PC-9 (cell line): Measurements from ENCODE around the gene MYO7B.

ENCODE experiments used
- EZH2 ChIP-seq: fragments of 200-600 bp; sonication (generic); IDR thresholded peaks from 2 replicates; pipeline ENCODE4 v1.8.0; 2017; ENCODE audit warnings: antibody characterized with exemption, low read depth
- TF ChIP-seq, protein P1 (sequence below): fragments of 200-600 bp; sonication (generic); conservative IDR thresholded peaks from 2 replicates; pipeline ENCODE4 v1.6.1; 2017; ENCODE audit warnings: mixed run types, antibody characterized with exemption, mild to moderate bottlenecking, moderate library complexity

DNA sequence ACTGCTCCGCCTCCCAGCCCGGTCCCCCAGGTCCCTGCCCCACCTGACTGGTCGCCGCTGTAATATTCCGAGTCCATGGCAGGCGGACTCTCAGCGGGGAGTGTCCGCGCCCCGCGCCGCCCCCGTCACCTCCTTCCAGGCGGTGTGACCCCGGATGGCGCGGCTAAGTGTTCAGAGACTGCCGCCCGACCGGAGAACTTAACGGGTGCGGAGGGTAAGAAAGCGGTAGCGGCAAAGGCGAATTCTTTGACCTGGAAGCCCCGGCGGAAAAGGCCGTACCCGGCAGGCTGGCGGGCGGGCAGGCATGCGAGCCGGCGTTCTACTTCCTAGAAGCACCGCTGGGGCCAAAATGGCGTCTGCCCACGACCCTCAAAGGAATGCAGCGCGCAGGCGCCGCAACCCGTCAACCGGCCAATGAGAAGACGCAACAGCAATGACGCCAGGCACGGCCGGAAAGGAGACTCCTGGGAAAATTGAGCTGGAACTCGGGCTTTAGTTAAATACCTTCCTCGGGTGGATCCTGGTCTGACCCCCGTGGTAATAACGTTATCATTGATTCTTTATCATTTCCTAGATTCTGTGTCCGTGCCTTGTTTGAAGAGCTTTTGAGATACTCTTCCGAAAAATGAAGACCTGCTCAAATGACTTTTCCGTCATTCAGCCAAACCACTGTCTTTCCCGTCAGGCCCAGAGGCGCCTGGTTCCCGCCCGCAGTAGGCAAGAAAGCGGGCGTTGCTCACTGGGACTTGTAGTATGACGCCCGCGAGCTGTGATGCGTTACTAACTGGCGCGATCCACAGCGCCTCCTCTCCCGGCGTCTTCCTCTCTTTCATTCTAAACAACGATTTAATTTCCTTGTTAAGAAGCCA, 9.1 kb upstream of the MYO7B start, which contains the start of gene IWS1:
- no peak for TF ChIP-seq EZH2
- TF ChIP-seq, protein P1, sequence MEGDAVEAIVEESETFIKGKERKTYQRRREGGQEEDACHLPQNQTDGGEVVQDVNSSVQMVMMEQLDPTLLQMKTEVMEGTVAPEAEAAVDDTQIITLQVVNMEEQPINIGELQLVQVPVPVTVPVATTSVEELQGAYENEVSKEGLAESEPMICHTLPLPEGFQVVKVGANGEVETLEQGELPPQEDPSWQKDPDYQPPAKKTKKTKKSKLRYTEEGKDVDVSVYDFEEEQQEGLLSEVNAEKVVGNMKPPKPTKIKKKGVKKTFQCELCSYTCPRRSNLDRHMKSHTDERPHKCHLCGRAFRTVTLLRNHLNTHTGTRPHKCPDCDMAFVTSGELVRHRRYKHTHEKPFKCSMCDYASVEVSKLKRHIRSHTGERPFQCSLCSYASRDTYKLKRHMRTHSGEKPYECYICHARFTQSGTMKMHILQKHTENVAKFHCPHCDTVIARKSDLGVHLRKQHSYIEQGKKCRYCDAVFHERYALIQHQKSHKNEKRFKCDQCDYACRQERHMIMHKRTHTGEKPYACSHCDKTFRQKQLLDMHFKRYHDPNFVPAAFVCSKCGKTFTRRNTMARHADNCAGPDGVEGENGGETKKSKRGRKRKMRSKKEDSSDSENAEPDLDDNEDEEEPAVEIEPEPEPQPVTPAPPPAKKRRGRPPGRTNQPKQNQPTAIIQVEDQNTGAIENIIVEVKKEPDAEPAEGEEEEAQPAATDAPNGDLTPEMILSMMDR: no peak; the same call in 1 of the 2 replicates
